HT-29 (cell line): ENCODE measurements around the gene THRB. TPM values are rescaled to one million over a fixed set of nuclear protein-coding genes. Genes with fewer than 3 reads are reported as not detected.
"Not testable (repeated sequence)": the region's sequence is repeated elsewhere in the genome, so short reads cannot be mapped to it uniquely, and the experiment has no call there.

ENCODE experiments used
- DNase-seq: peaks from one replicate; pipeline ENCODE4 v3.0.0-alpha.2; 2015; ENCODE audit warnings: low spot score
- total RNA-seq: library from RNA; depleted of rRNA; stranded (reverse); fragments of >200 nt; shearing (Covaris generic); gene quantifications from 2 replicates; pipeline ENCODE4 v1.2.3, GENCODE V29; 2014

THRB gene
- total RNA-seq, 1 experiment from 2014 or later = 0.94 TPM

- DNase-seq = no peak
These were observed 86.5 kb downstream of the THRB start for GRCh38 chr3:24407980-24408680.

GRCh38 chr3:24406900-24407299 lies 87.8 kb downstream of the THRB start:
- no peak for DNase-seq

- no peak for DNase-seq
These were observed 89.6 kb downstream of the THRB start for GRCh38 chr3:24405057-24405456.

GRCh38 chr3:24401811-24402185 lies 92.9 kb downstream of the THRB start:
- DNase-seq = no peak

- peak; percentile 17 for DNase-seq
These were observed 93.4 kb downstream of the THRB start for GRCh38 chr3:24401090-24401810.

GRCh38 chr3:24400450-24400849 lies 94.2 kb downstream of the THRB start:
- no peak for DNase-seq

GRCh38 chr3:24400015-24400414 lies 94.6 kb downstream of the THRB start:
- no peak for DNase-seq

- no peak for DNase-seq
These were observed 95.0 kb downstream of the THRB start for GRCh38 chr3:24399614-24400013.

- not testable (repeated sequence) for DNase-seq
These were observed 95.9 kb downstream of the THRB start for GRCh38 chr3:24398712-24399111.

GRCh38 chr3:24396338-24396737 lies 98.3 kb downstream of the THRB start:
- no peak for DNase-seq

- no peak for DNase-seq
These were observed 99.9 kb downstream of the THRB start for GRCh38 chr3:24394754-24395153.

GRCh38 chr3:24393316-24393715 lies 101.3 kb downstream of the THRB start:
- DNase-seq = no peak

GRCh38 chr3:24390169-24391130 lies 104.2 kb downstream of the THRB start:
- DNase-seq = no peak

GRCh38 chr3:24389108-24390090 lies 105.3 kb downstream of the THRB start:
- DNase-seq = peak; percentile 49

- no peak for DNase-seq
These were observed 106.0 kb downstream of the THRB start for GRCh38 chr3:24388611-24389010.

- DNase-seq = no peak
These were observed 106.5 kb downstream of the THRB start for GRCh38 chr3:24388159-24388558.

- DNase-seq = no peak
These were observed 107.2 kb downstream of the THRB start for GRCh38 chr3:24387493-24387892.

GRCh38 chr3:24387000-24387399 lies 107.7 kb downstream of the THRB start:
- DNase-seq = no peak

- DNase-seq = no peak
These were observed 108.2 kb downstream of the THRB start for GRCh38 chr3:24386458-24386857.

- no peak for DNase-seq
These were observed 109.5 kb downstream of the THRB start for GRCh38 chr3:24385012-24385615.
